Measurements from ENCODE around the gene SYDE1. TPM values are rescaled to one million over a fixed set of nuclear protein-coding genes. Genes with fewer than 3 reads are reported as not detected.

SYDE1 gene
- polyA plus RNA-seq, 1 donor, result 7.9 TPM

DNA sequence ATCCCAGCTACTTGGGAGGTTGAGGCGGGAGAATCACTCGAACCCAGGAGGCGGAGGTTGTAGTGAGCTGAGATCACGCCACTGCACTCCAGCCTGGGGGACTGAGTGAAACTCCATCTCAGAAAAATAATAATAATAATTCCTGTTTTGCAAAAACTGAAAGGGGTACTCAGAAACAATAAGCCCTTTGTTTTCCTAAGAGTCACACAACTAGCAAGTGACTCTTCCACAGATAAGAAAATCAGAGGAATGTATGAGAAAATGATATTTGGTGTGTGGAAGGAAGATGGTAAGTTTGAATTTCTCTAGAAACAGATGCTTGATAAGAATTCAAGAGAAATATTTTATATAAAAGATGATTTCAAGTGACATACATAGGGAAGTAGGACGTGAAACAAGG is 35.1 kb downstream of the SYDE1 start:
- Histone ChIP-seq H3K27me3 (ENCODE audit: control insufficient read depth, insufficient read depth, low read length) (peaks cover 5% of the 10 kb centered on the region), H3K36me3 (ENCODE audit: control insufficient read depth, insufficient read depth, low read length) (no peaks in the 10 kb centered on the region), H3K4me3 (ENCODE audit: low read length) (no peak overlapping the region), H3K9me3 (ENCODE audit: control insufficient read depth, low read depth, low read length) (no peaks in the 10 kb centered on the region), H3K4me1 (ENCODE audit: control insufficient read depth, insufficient read depth, low read length) (no peaks in the 10 kb centered on the region), H3K27ac (ENCODE audit: low read length) (no peak overlapping the region)
- no peak for DNase-seq
- 86% methylated on average over 1 of the region's 5 CpGs for WGBS (ENCODE audit: insufficient coverage, low lambda C conversion rate)

DNA sequence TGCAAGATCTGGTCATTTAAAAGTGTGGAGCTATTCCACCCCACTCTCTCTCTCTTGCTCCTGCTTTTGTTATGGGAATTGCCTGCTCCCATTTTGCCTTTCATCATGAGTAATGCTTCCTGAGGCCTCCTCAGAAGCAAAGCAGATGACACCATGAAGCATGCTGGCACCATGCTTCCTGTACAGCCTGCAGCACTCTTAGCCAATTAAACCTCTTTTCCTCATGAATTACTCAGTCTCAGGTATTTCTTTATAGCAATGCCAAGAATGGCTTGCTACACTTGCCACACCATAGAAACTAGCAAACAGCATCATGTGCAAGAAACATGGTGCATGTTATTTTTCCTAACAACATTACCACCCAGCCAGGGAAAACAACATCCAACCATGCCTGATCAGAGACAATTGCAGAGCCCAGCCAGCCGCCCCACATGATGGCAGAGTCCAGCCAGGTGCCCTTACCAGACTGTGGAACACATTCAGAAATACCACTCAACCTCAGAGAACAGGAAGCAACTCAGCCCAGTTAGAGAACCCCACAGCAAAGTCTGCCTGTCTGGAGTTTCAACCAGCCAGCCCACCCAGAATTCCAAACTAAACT is 36.9 kb downstream of the SYDE1 start:
- no peak overlapping the region for H3K27ac ChIP-seq (ENCODE audit: low read length)
- no peak overlapping the region for H3K4me3 ChIP-seq (ENCODE audit: low read length)
- WGBS (ENCODE audit: insufficient coverage, low lambda C conversion rate), result no CpG with 5 or more reads among the region's 1 CpG
- H3K4me1 ChIP-seq (ENCODE audit: control insufficient read depth, insufficient read depth, low read length), result no peaks in the 10 kb centered on the region
- peaks cover 2% of the 10 kb centered on the region for H3K27me3 ChIP-seq (ENCODE audit: control insufficient read depth, insufficient read depth, low read length)
- no peak for DNase-seq
- H3K36me3 ChIP-seq (ENCODE audit: control insufficient read depth, insufficient read depth, low read length), result no peaks in the 10 kb centered on the region
- H3K9me3 ChIP-seq (ENCODE audit: control insufficient read depth, low read depth, low read length), result no peaks in the 10 kb centered on the region

DNA sequence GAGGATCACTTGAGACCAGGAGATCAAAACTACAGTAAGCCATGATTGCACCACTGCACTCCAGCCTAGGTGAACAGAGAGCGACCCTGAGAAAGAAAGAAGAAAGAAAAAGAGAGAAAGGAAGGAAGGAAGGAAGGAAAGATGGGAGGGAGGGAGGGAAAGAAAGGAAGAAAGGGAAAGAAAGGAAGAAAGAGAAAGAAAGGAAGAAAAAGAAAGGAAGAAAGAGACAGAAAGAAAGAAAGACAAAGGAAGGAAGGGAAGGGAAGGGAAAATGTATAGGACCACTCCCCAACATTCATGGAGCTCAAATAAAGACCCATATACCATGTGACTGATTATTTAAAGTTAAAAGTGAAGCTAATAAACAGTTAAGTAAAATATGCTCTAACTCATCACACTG is 39.9 kb downstream of the SYDE1 start:
- peaks cover 5% of the 10 kb centered on the region for H3K27me3 ChIP-seq (ENCODE audit: control insufficient read depth, insufficient read depth, low read length)
- no peaks in the 10 kb centered on the region for H3K4me1 ChIP-seq (ENCODE audit: control insufficient read depth, insufficient read depth, low read length)
- H3K36me3 ChIP-seq (ENCODE audit: control insufficient read depth, insufficient read depth, low read length), result no peaks in the 10 kb centered on the region
- no peak for DNase-seq
- no peak overlapping the region for H3K4me3 ChIP-seq (ENCODE audit: low read length)
- 100% methylated on average over 1 of the region's 1 CpG for WGBS (ENCODE audit: insufficient coverage, low lambda C conversion rate)
- H3K9me3 ChIP-seq (ENCODE audit: control insufficient read depth, low read depth, low read length), result no peaks in the 10 kb centered on the region
- no peak overlapping the region for H3K27ac ChIP-seq (ENCODE audit: low read length)

DNA sequence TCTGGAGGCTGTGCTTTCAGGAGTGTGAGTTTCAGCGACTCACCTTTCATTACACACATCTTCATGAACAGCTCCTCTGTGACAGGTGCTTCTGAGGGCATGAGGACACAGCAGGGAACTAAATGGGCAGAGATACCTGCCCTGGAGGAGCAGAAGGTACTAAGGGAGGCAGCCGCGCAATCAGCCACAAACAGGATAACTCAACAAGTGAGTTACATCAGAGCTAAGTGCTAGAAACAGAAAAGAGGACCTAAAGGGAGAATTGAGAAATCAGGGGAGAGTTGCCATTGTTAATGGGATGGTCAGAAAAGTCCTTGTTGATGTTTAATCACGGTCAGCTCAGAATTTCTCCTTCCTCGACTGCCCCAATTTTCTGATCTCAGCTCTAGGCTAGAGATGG is 42.5 kb downstream of the SYDE1 start:
- Histone ChIP-seq H3K27me3 (ENCODE audit: control insufficient read depth, insufficient read depth, low read length) (peaks cover 3% of the 10 kb centered on the region), H3K4me3 (ENCODE audit: low read length) (no peak overlapping the region), H3K4me1 (ENCODE audit: control insufficient read depth, insufficient read depth, low read length) (no peaks in the 10 kb centered on the region), H3K9me3 (ENCODE audit: control insufficient read depth, low read depth, low read length) (no peaks in the 10 kb centered on the region), H3K36me3 (ENCODE audit: control insufficient read depth, insufficient read depth, low read length) (no peaks in the 10 kb centered on the region), H3K27ac (ENCODE audit: low read length) (no peak overlapping the region)
- no CpG with 5 or more reads among the region's 5 CpGs for WGBS (ENCODE audit: insufficient coverage, low lambda C conversion rate)
- DNase-seq, result no peak

GRCh38 chr19:15154002-15154612 is 46.9 kb downstream of the SYDE1 start:
- no peak for DNase-seq
- H3K27ac ChIP-seq (ENCODE audit: low read length), result no peak overlapping the region
- no CpG with 5 or more reads among the region's 3 CpGs for WGBS (ENCODE audit: insufficient coverage, low lambda C conversion rate)
- H3K36me3 ChIP-seq (ENCODE audit: control insufficient read depth, insufficient read depth, low read length), result no peaks in the 10 kb centered on the region
- H3K27me3 ChIP-seq (ENCODE audit: control insufficient read depth, insufficient read depth, low read length), result peaks cover 3% of the 10 kb centered on the region
- no peaks in the 10 kb centered on the region for H3K4me1 ChIP-seq (ENCODE audit: control insufficient read depth, insufficient read depth, low read length)
- H3K4me3 ChIP-seq (ENCODE audit: low read length), result no peak overlapping the region
- H3K9me3 ChIP-seq (ENCODE audit: control insufficient read depth, low read depth, low read length), result no peaks in the 10 kb centered on the region

- Histone ChIP-seq H3K4me1 (ENCODE audit: control insufficient read depth, insufficient read depth, low read length) (no peaks in the 10 kb centered on the region), H3K27ac (ENCODE audit: low read length) (no peak overlapping the region), H3K27me3 (ENCODE audit: control insufficient read depth, insufficient read depth, low read length) (no peaks in the 10 kb centered on the region), H3K9me3 (ENCODE audit: control insufficient read depth, low read depth, low read length) (peaks cover 7% of the 10 kb centered on the region), H3K36me3 (ENCODE audit: control insufficient read depth, insufficient read depth, low read length) (peaks cover 2% of the 10 kb centered on the region), H3K4me3 (ENCODE audit: low read length) (no peak overlapping the region)
- no CpG with 5 or more reads among the region's 5 CpGs for WGBS (ENCODE audit: insufficient coverage, low lambda C conversion rate)
- DNase-seq, result no peak
Observed at GRCh38 chr19:15155296-15155695, 48.1 kb downstream of the SYDE1 start.

DNA sequence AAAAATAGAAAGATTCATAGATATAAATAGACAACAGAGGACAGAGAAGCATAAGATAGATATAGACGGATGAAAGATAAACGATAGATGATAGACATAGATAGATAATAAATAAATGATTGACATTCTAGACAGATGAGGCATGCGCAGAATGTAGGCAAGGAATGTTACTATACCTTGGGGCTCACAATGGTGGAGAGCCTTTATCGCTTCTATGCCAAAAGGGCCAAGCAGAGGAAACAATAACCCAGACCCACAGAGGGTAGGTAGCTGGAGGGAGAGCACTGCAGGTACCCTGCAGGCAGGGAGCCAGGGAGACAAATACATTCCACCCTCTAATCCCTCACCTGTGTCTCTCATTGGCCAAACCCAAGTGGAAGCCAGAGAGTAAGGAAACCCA is 49.2 kb downstream of the SYDE1 start:
- Histone ChIP-seq H3K27me3 (ENCODE audit: control insufficient read depth, insufficient read depth, low read length) (no peaks in the 10 kb centered on the region), H3K27ac (ENCODE audit: low read length) (no peak overlapping the region), H3K4me1 (ENCODE audit: control insufficient read depth, insufficient read depth, low read length) (no peaks in the 10 kb centered on the region), H3K36me3 (ENCODE audit: control insufficient read depth, insufficient read depth, low read length) (peaks cover 3% of the 10 kb centered on the region), H3K9me3 (ENCODE audit: control insufficient read depth, low read depth, low read length) (peaks cover 18% of the 10 kb centered on the region), H3K4me3 (ENCODE audit: low read length) (no peak overlapping the region)
- no peak for DNase-seq
- WGBS (ENCODE audit: insufficient coverage, low lambda C conversion rate), result 86% methylated on average over 2 of the region's 4 CpGs

- Histone ChIP-seq H3K27ac (ENCODE audit: low read length) (no peak overlapping the region), H3K4me3 (ENCODE audit: low read length) (no peak overlapping the region), H3K36me3 (ENCODE audit: control insufficient read depth, insufficient read depth, low read length) (peaks cover 17% of the 10 kb centered on the region), H3K9me3 (ENCODE audit: control insufficient read depth, low read depth, low read length) (peaks cover 22% of the 10 kb centered on the region), H3K4me1 (ENCODE audit: control insufficient read depth, insufficient read depth, low read length) (no peaks in the 10 kb centered on the region), H3K27me3 (ENCODE audit: control insufficient read depth, insufficient read depth, low read length) (no peaks in the 10 kb centered on the region)
- WGBS (ENCODE audit: insufficient coverage, low lambda C conversion rate), result no CpG with 5 or more reads among the region's 3 CpGs
- DNase-seq, result no peak
Observed at GRCh38 chr19:15159251-15159650, 52.0 kb downstream of the SYDE1 start.

DNA sequence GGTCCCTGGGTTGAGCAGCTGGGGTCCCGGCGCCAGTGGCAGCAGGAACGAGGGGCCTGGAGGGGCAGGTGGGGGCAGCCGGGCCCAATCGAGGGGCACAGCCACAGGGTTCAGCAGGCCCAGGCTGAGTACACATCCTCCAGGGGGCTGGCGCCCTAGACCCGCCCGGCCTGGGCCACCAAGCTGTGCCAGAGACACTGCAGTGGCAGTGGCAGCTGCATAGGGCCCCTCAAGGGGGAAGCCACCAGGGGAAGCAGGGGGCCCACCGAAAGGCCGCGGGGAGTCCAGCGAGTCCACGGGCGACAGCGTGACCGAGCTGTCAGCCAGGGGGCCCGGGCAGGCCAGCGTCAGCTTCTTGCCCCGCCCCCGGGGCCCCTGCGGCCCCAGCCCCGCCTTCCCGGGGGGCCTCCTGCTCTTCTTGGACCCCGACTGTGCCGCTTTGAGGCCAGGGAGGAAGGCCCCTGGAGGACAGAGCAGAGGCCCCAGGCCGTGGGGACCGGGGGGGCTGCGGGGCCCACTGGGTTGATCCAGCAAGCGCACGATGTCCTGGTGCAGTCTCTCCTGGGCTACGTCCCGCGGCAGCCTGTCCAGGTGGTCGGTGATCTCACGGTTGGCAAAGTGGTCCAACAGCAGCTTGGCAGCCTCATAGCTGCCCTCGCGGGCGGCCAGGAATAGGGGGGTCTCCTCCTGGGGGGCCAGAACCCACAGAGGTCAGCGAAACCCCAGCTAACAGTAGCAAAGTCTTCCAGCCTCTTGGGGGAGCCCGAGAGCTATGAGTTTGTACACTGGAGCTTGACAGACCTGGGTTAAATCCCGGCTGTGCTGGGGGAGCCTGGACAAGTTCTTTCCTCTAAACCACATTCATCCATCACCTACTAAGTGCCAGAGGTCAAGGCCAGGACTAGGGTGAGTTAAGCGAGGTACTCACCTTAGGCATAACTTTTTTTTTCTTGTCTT is 54.1 kb downstream of the SYDE1 start:
- Histone ChIP-seq H3K4me3 (ENCODE audit: low read length) (no peak overlapping the region), H3K27me3 (ENCODE audit: control insufficient read depth, insufficient read depth, low read length) (no peaks in the 10 kb centered on the region), H3K36me3 (ENCODE audit: control insufficient read depth, insufficient read depth, low read length) (peaks cover 34% of the 10 kb centered on the region), H3K9me3 (ENCODE audit: control insufficient read depth, low read depth, low read length) (peaks cover 40% of the 10 kb centered on the region), H3K4me1 (ENCODE audit: control insufficient read depth, insufficient read depth, low read length) (no peaks in the 10 kb centered on the region), H3K27ac (ENCODE audit: low read length) (no peak overlapping the region)
- WGBS (ENCODE audit: insufficient coverage, low lambda C conversion rate), result no CpG with 5 or more reads among the region's 42 CpGs
- DNase-seq, result no peak

All from large intestine (tissue), 3 donors.